ENCODE results near the gene SACM1L. TPM values are rescaled to one million over a fixed set of nuclear protein-coding genes. Genes with fewer than 3 reads are reported as not detected.

Gene SACM1L
- total and polyA plus RNA-seq, 2 of the 8 experiments (the other 6 are each of a cell fraction or from before 2014, with no cell fraction given): 20.1 to 61.0 TPM

GRCh38 chr3:45676325-45677032 is 12.7 kb upstream of the SACM1L start:
- ChIA-PET POLR2A (ENCODE audit: partially characterized antibody) (interaction anchor here (0.6 to 3.0 kb wide), 9 partner anchors 11 to 252 kb away, joined by 3 to 14 read pairs (median 3); partner anchors contain the start of gene SACM1L), CTCF (ENCODE audit: partially characterized antibody) (interaction anchor here (0.6 to 4.0 kb wide), 6 partner anchors 10 to 248 kb away, joined by 3 to 29 read pairs (median 5); no protein-coding TSS in a partner anchor)
- H4K5ac ChIP-seq (ENCODE audit: insufficient read length, low read depth, low read length): no peak overlapping the region
- no peak overlapping the region for H3K4me3 ChIP-seq (ENCODE audit: extremely low read depth in 1 of 4, insufficient read depth in 2 of 4, low read depth in 3 of 4, low read length in 4 of 4)
- no peak overlapping the region for H4K91ac ChIP-seq (replicated peaks; ENCODE audit: insufficient read length, low read length)
- H3K18ac ChIP-seq (ENCODE audit: extremely low read depth, low read length): peak overlapping the region; percentile 86
- no peak overlapping the region for H4K8ac ChIP-seq (ENCODE audit: extremely low read depth, insufficient read depth, low read length)
- H3K27me3 ChIP-seq (replicated peaks in 1 of 4; ENCODE audit: control insufficient read depth in 3 of 4, extremely low read depth in 1 of 4, insufficient read depth in 3 of 4, low read length in 3 of 4): no peaks in the 10 kb centered on the region
- H3K56ac ChIP-seq (replicated peaks; ENCODE audit: insufficient read length, low read depth, low read length): no peak overlapping the region
- no peaks in the 10 kb centered on the region for H3K79me1 ChIP-seq (ENCODE audit: low read depth, low read length)
- WGBS, 2 experiments (ENCODE audit: extremely low coverage in 1 of 2, insufficient coverage in 1 of 2, insufficient read length in 1 of 2, insufficient replicate concordance in 2 of 2, low coverage in 1 of 2, low lambda C conversion rate in 2 of 2, missing lambda C conversion rate in 1 of 2): 93% methylated on average over 7 of the region's 7 CpGs; no CpG with 5 or more reads in 1 of the 2 experiments
- peak overlapping the region; percentile 76; the same call in 1 of the 2 replicates for H2BK15ac ChIP-seq (ENCODE audit: low read length)
- peaks cover 8 to 19% (median 13%) of the 10 kb centered on the region in 4 experiments for H3K4me1 ChIP-seq (replicated peaks in 1 of 4; ENCODE audit: control insufficient read depth in 3 of 4, insufficient read depth in 4 of 4, low read length in 3 of 4)
- H2BK120ac ChIP-seq (replicated peaks; ENCODE audit: low read depth, low read length): no peak overlapping the region
- no peak overlapping the region for H3K23ac ChIP-seq (ENCODE audit: insufficient read length)
- H3K79me2 ChIP-seq (ENCODE audit: control insufficient read depth in 1 of 2, insufficient read depth in 2 of 2, low read length in 2 of 2): no peaks in the 10 kb centered on the region
- H4K20me1 ChIP-seq (replicated peaks in 1 of 2; ENCODE audit: control insufficient read depth in 1 of 2, insufficient read depth in 2 of 2, low read length in 2 of 2): no peaks in the 10 kb centered on the region
- peak overlapping the region; percentile 75; the same call in 1 of the 2 replicates for H2BK20ac ChIP-seq (ENCODE audit: low read length)
- no peak overlapping the region for H2AFZ ChIP-seq (ENCODE audit: low read length)
- H3K9ac ChIP-seq (replicated peaks in 1 of 4; ENCODE audit: extremely low read depth in 1 of 4, low read depth in 3 of 4, low read length in 3 of 4): no peak overlapping the region
- H3K36me3 ChIP-seq (ENCODE audit: control insufficient read depth in 2 of 4, insufficient read depth in 4 of 4, low read length in 3 of 4): peaks cover 0 to 9% (median 3%) of the 10 kb centered on the region in 4 experiments; a peak in 2 of 8 replicates
- peak overlapping the region; percentile 82 for H2AK5ac ChIP-seq (ENCODE audit: low read depth, low read length)
- H3K4ac ChIP-seq (replicated peaks; ENCODE audit: insufficient read length, low read depth, low read length): no peak overlapping the region
- H2BK12ac ChIP-seq (ENCODE audit: low read depth, low read length): peak overlapping the region; percentile 80; the same call in 1 of the 2 replicates
- FAIRE-seq (no peak), DNase-seq (ENCODE audit: low read depth in 1 of 2, low spot score in 2 of 2) (no peak)
- H3K27ac ChIP-seq (ENCODE audit: low read depth, low read length): no peak overlapping the region
- H2BK5ac ChIP-seq (ENCODE audit: low read depth, low read length): peak overlapping the region; percentile 88
- no peaks in the 10 kb centered on the region for H3K9me3 ChIP-seq (ENCODE audit: insufficient read depth in 2 of 2, low read depth in 1 of 2, low read length in 1 of 2)
- no peak overlapping the region for H3K4me2 ChIP-seq (ENCODE audit: insufficient read depth in 1 of 2, low read depth in 2 of 2, low read length in 2 of 2)
- no peak for TF ChIP-seq ASH2L (IDR thresholded peaks at IDR 0.05; ENCODE audit: low read length)
- TF ChIP-seq TAF7 (optimal IDR thresholded peaks at IDR 0.05; ENCODE audit: borderline replicate concordance, low read depth, low read length): no peak
- no peak for TF ChIP-seq BRCA1 (IDR thresholded peaks at IDR 0.05; ENCODE audit: low read depth, low read length)
- TF ChIP-seq SIX5 (IDR thresholded peaks at IDR 0.05; ENCODE audit: low read depth, low read length): no peak
- no peak for TF ChIP-seq HDAC6 (IDR thresholded peaks at IDR 0.05; ENCODE audit: low read depth, low read length)
- TF ChIP-seq POLR2A (IDR thresholded peaks at IDR 0.05; ENCODE audit: control extremely low read depth in 1 of 2, low read depth in 2 of 2, low read length in 2 of 2): no peak
- no peak for TF ChIP-seq CEBPB (IDR thresholded peaks at IDR 0.05; ENCODE audit: low read depth, low read length)
- no peak overlapping the region for H3K14ac ChIP-seq (ENCODE audit: insufficient read length)
- no peaks in the 10 kb centered on the region for H3K23me2 ChIP-seq (ENCODE audit: low read depth, low read length)

Measured in H1 (cell line).